Calu3 (cell line): ENCODE results near the gene TEX11. TPM values are rescaled to one million over a fixed set of nuclear protein-coding genes. Genes with fewer than 3 reads are reported as not detected.
"Not testable (repeated sequence)": the region's sequence is repeated elsewhere in the genome, so short reads cannot be mapped to it uniquely, and the experiment has no call there.

Experiments used
- BruUV-seq: library from RNA; stranded (reverse); fragments of 400-500 nt; replicated peaks from 2 replicates; lab custom pipeline; 2021; lab: Mats Ljungman, UMichigan
- CTCF ChIA-PET: fragments of 300-600 bp; sonication (Branson Sonifier 250); formaldehyde crosslinking; loops from one replicate; lab custom pipeline; 2022; ENCODE audit warnings: antibody characterized with exemption; lab: Charles Lee
- DNase-seq: peaks from one replicate; pipeline ENCODE4 v3.0.0; 2022
- H3K27ac Mint-ChIP-seq: one replicate; pipeline ENCODE4 v1.8.0; 2022; ENCODE audit warnings: mixed read lengths; ENCODE audit not compliant: unreplicated experiment
- H3K27me3 Mint-ChIP-seq: one replicate; pipeline ENCODE4 v1.8.0; 2022; ENCODE audit warnings: mixed read lengths; ENCODE audit not compliant: unreplicated experiment
- H3K36me3 Mint-ChIP-seq: one replicate; pipeline ENCODE4 v1.8.0; 2022; ENCODE audit warnings: mild to moderate bottlenecking, moderate library complexity, mixed read lengths; ENCODE audit not compliant: insufficient read depth, unreplicated experiment
- H3K4me1 Mint-ChIP-seq: one replicate; pipeline ENCODE4 v1.8.0; 2022; ENCODE audit warnings: mild to moderate bottlenecking, low read depth, mixed read lengths; ENCODE audit not compliant: unreplicated experiment
- H3K4me3 Mint-ChIP-seq: one replicate; pipeline ENCODE4 v1.8.0; 2022; ENCODE audit warnings: mild to moderate bottlenecking, low read depth, moderate library complexity, mixed read lengths; ENCODE audit not compliant: unreplicated experiment
- H3K9me3 Mint-ChIP-seq: one replicate; pipeline ENCODE4 v1.8.0; 2022; ENCODE audit warnings: low read depth, mixed read lengths; ENCODE audit not compliant: unreplicated experiment
- intact Hi-C: fragments of 100-400 bp; cut with micrococcal nuclease; formaldehyde crosslinking; loops from one replicate; pipeline ENCODE4 v1.10.0; 2022; ENCODE audit not compliant: unreplicated experiment
- total RNA-seq: library from RNA; stranded (reverse); gene quantifications from 2 replicates; pipeline ENCODE4 v1.2.3, GENCODE V29; 2022
- TF ChIP-seq, protein P1 (sequence below): fragments of 200-600 bp; IDR thresholded peaks from one replicate; pipeline ENCODE4 v1.8.0; 2022; ENCODE audit warnings: antibody characterized with exemption; ENCODE audit not compliant: unreplicated experiment

Gene TEX11
- total RNA-seq, 1 experiment from 2014 or later = not detected

DNA sequence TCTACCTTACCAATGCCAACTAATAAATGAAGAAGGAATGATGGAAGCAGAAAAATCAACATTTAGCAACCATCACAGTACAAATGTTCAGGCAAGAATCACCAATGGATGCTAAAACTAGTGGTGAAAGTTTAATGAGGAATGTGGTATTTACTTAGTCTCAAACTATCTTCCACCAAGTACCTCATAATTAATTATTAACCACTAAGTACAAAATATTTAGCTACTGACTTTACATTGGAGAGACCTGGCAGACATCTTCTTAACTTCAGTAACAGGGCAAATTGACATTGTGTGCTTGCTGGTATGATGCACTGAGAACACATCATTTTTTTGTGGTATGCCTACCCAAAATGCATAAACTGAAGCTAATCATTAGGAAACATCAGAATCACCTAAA lies 381.5 kb downstream of the TEX11 start:
- H3K27me3 Mint-ChIP-seq = no peaks in the 10 kb centered on the region
- intact Hi-C loops = loop anchor here (5.0 kb wide), 1 partner anchor 50 kb away; no protein-coding TSS in a partner anchor
- H3K4me1 Mint-ChIP-seq = peaks cover 29% of the 10 kb centered on the region
- no peak overlapping the region for H3K27ac Mint-ChIP-seq
- H3K36me3 Mint-ChIP-seq = peaks cover 6% of the 10 kb centered on the region
- no peak for DNase-seq
- TF ChIP-seq, protein P1, sequence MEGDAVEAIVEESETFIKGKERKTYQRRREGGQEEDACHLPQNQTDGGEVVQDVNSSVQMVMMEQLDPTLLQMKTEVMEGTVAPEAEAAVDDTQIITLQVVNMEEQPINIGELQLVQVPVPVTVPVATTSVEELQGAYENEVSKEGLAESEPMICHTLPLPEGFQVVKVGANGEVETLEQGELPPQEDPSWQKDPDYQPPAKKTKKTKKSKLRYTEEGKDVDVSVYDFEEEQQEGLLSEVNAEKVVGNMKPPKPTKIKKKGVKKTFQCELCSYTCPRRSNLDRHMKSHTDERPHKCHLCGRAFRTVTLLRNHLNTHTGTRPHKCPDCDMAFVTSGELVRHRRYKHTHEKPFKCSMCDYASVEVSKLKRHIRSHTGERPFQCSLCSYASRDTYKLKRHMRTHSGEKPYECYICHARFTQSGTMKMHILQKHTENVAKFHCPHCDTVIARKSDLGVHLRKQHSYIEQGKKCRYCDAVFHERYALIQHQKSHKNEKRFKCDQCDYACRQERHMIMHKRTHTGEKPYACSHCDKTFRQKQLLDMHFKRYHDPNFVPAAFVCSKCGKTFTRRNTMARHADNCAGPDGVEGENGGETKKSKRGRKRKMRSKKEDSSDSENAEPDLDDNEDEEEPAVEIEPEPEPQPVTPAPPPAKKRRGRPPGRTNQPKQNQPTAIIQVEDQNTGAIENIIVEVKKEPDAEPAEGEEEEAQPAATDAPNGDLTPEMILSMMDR = no peak
- CTCF ChIA-PET = no interaction called here
- BruUV-seq = no TSS peak
- no peaks in the 10 kb centered on the region for H3K9me3 Mint-ChIP-seq
- H3K4me3 Mint-ChIP-seq = no peak overlapping the region

DNA sequence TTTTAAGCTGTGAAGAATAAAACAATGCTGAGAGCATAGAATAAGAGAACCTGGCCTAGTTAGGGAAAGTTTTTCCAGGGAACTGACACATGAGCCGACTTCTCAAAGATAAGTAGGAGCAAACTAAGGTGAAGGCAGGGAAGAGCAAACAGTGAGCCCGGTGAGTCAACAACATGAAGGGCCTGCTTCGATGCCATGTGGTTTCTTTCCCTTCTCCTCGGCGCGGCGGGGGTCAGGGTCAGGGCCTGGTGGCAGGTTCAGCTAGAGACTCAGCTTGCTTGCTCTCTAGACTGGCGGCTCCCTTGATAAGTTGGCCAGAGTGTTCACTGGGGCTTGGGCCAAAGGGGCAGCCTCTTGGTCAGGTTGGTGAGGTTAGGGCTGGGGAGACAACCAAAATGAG lies 382.8 kb downstream of the TEX11 start:
- peak; percentile 81 for DNase-seq
- Mint-ChIP-seq H3K36me3 (peaks cover 6% of the 10 kb centered on the region), H3K27ac (peak overlapping the region; percentile 60), H3K4me3 (peak overlapping the region; percentile 13), H3K27me3 (no peaks in the 10 kb centered on the region), H3K9me3 (no peaks in the 10 kb centered on the region), H3K4me1 (peaks cover 29% of the 10 kb centered on the region)
- no TSS peak for BruUV-seq
- CTCF ChIA-PET = interaction anchor here (0.7 to 1.3 kb wide), 2 partner anchors 103 to 1684 kb away, joined by 3 to 5 read pairs; partner anchors contain the start of gene GDPD2
- intact Hi-C loops = loop anchor here (5.0 kb wide), 1 partner anchor 48 kb away; no protein-coding TSS in a partner anchor
- TF ChIP-seq, protein P1 = no peak

DNA sequence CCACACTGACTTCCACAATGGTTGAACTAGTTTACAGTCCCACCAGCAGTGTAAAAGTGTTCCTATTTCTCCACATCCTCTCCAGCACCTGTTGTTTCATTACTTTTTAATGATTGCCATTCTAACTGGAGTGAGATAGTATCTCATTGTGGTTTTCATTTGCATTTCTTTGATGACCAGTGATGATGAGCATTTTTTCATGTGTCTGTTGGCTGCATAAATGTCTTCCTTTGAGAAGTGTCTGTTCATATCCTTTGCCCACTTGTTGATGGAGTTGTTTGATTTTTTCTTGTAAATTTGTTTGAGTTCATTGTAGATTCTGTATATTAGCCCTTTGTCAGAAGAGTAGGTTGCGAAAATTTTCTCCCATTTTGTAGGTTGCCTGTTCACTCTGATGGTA lies 392.8 kb downstream of the TEX11 start:
- intact Hi-C loops = not testable (repeated sequence)

DNA sequence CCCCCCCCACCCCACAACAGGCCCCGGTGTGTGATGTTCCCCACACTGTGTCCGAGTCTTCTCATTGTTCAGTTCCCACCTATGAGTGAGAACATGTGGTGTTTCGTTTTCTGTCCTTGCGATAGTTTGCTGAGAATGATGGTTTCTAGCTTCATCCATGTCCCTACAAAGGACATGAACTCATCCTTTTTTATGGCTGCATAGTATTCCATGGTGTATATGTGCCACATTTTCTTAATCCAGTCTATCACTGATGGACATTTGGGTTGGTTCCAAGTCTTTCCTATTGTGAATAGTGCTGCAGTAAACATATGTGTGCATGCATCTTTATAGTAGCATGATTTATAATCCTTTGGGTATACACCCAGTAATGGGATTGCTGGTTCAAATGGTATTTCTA lies 393.2 kb downstream of the TEX11 start:
- H3K9me3 Mint-ChIP-seq, BruUV-seq, H3K27ac Mint-ChIP-seq, intact Hi-C loops, CTCF ChIA-PET, H3K36me3 Mint-ChIP-seq, H3K4me3 Mint-ChIP-seq, DNase-seq: not testable (repeated sequence)
- Mint-ChIP-seq H3K4me1 (peaks cover 12% of the 10 kb centered on the region), H3K27me3 (peaks cover 15% of the 10 kb centered on the region)

More for the DNA sequence above, 392.8 kb downstream of the TEX11 start:
- CTCF ChIA-PET, H3K9me3 Mint-ChIP-seq, H3K36me3 Mint-ChIP-seq, H3K4me3 Mint-ChIP-seq, H3K4me1 Mint-ChIP-seq, DNase-seq, H3K27ac Mint-ChIP-seq, BruUV-seq: not testable (repeated sequence)
- peaks cover 15% of the 10 kb centered on the region for H3K27me3 Mint-ChIP-seq

DNA sequence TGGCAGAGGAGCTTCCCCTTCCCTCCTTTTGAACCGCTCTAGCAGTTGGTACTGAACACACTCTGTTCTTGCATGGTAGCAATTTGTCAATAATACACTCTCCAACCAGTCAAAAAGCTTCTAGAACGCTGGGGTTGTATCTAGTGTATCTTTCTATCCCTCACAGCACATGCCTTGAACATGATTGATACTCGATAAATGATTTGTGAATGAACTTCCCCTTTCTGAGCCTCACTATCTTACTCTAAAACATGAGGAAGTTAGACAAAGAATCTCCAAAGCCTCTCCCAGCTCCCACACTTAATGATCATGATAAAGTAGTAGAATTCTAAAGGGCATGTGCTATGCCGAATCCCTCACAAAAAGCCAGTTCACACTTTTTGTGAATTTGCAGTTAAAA lies 399.4 kb downstream of the TEX11 start:
- Mint-ChIP-seq H3K4me1 (peaks cover 39% of the 10 kb centered on the region), H3K36me3 (peaks cover 4% of the 10 kb centered on the region), H3K4me3 (no peak overlapping the region), H3K9me3 (peaks cover 2% of the 10 kb centered on the region), H3K27me3 (no peaks in the 10 kb centered on the region), H3K27ac (peak overlapping the region; percentile 28)
- BruUV-seq = TSS peak; percentile 17
- no peak for DNase-seq
- TF ChIP-seq, protein P1 = no peak
- intact Hi-C loops = no loop called here
- CTCF ChIA-PET = interaction anchor here (0.5 to 1.1 kb wide), 3 partner anchors 30 to 979 kb away, joined by 3 to 5 read pairs (median 3); no protein-coding TSS in a partner anchor
